Measurements from ENCODE around the gene SERPINE3. TPM values are rescaled to one million over a fixed set of nuclear protein-coding genes. Genes with fewer than 3 reads are reported as not detected.
A peak's percentile ranks its signal among the peaks of the same experiment; 100 is the strongest.

Gene SERPINE3
- total RNA-seq, result not detected
- not detected for polyA plus RNA-seq (ENCODE audit: insufficient read depth, low read depth, low replicate concordance)
- long read RNA-seq, donor 1, result 0 reads
- long read RNA-seq, donor 2, result 0 reads
- long read RNA-seq, donor 3, result 0 reads
- long read RNA-seq, donor 4, result 0 reads
- long read RNA-seq, donor 5, result 0 reads
- long read RNA-seq, donor 6, result 0 reads
- long read RNA-seq, donor 7, partial matches to known transcripts, result 0 of 1 reads
- long read RNA-seq, donor 7, other reads (novel, unspliced or antisense), result 1 of 1 reads
- long read RNA-seq, donor 8, result 0 reads
- long read RNA-seq, donor 9, result 0 reads
- long read RNA-seq, donor 10, result 0 reads

DNA sequence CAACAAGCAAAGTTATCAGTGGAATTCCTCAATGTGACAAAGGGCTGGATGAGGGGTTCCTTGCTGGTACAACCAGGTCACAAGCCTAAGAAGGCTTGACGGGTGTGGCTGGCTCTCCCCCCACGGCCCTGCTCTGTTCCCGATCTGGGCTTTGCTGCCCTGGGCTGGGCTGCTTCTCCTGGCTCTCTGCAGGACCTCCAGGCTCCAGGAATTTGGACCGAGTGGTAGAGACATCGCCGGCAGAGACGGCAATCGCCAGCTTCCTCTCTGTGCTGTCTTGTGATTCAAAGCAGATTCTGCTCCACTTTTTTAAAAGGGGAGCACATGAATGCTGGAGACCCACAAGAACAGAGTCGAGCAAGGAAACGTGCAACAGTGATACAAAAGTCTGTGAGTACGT lies at the start of gene SERPINE3:
Gene SERPINE3 (plus strand): TSS at position 338 of the 400 bp plus-strand sequence. CDS start 1,401 bp downstream, outside the sequence.
- Histone ChIP-seq H3K9ac (ENCODE audit: low read length in 3 of 3) (no peak within 1 kb of the TSS), H3K4me1 (ENCODE audit: control insufficient read depth in 2 of 3, insufficient read depth in 2 of 3, low read depth in 1 of 3, low read length in 3 of 3) (peaks cover 0 to 4% (median 0%) of the 10 kb centered on the region in 3 donors), H3K36me3 (ENCODE audit: control insufficient read depth in 2 of 3, insufficient read depth in 3 of 3, low read length in 3 of 3) (no peaks in the 10 kb centered on the region), H3K27ac (ENCODE audit: low read depth in 2 of 2, low read length in 2 of 2) (no peak within 1 kb of the TSS), H3K4me3 (ENCODE audit: low read length in 3 of 3) (no peak within 1 kb of the TSS), H3K9me3 (ENCODE audit: control insufficient read depth in 2 of 3, insufficient read depth in 1 of 3, low read length in 3 of 3) (no peaks in the 10 kb centered on the region), H3K27me3 (ENCODE audit: control insufficient read depth, insufficient read depth, low read length) (no peaks in the 10 kb centered on the region)
- FAIRE-seq (no peak), DNase-seq (no peak)
- intact Hi-C loops (cut with DNase I), result no loop called here
- TF ChIP-seq, protein P1, sequence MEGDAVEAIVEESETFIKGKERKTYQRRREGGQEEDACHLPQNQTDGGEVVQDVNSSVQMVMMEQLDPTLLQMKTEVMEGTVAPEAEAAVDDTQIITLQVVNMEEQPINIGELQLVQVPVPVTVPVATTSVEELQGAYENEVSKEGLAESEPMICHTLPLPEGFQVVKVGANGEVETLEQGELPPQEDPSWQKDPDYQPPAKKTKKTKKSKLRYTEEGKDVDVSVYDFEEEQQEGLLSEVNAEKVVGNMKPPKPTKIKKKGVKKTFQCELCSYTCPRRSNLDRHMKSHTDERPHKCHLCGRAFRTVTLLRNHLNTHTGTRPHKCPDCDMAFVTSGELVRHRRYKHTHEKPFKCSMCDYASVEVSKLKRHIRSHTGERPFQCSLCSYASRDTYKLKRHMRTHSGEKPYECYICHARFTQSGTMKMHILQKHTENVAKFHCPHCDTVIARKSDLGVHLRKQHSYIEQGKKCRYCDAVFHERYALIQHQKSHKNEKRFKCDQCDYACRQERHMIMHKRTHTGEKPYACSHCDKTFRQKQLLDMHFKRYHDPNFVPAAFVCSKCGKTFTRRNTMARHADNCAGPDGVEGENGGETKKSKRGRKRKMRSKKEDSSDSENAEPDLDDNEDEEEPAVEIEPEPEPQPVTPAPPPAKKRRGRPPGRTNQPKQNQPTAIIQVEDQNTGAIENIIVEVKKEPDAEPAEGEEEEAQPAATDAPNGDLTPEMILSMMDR (IDR thresholded peaks at IDR 0.05; ENCODE audit: borderline replicate concordance, extremely low read depth, insufficient read depth), result no peak

DNA sequence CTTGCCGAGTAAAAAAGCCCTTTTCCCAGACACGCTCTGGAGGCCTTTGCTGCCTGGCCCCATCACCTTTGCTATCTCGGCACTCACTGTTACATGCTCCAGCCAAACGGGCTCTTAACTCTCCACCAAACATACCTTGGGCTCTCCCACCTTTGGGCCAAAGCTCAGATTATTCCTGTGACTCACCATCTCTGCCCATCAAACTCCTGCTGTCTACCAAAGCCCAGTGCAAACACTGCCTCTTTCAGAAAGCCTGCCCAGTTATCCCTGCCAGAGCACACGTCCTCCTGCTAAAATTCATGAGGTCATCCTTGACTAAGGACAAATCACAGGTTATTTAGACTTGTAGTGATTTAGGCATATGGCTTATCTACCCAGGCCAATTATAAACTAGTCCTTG lies 48.1 kb upstream of the SERPINE3 start:
- TF ChIP-seq, protein P1 (IDR thresholded peaks at IDR 0.05; ENCODE audit: borderline replicate concordance, extremely low read depth, insufficient read depth), result no peak
- Histone ChIP-seq H3K9ac (ENCODE audit: low read length in 3 of 3) (no peak overlapping the region), H3K4me1 (ENCODE audit: control insufficient read depth in 2 of 3, insufficient read depth in 2 of 3, low read depth in 1 of 3, low read length in 3 of 3) (no peaks in the 10 kb centered on the region), H3K4me3 (ENCODE audit: low read length in 3 of 3) (no peak overlapping the region), H3K36me3 (ENCODE audit: control insufficient read depth in 2 of 3, insufficient read depth in 3 of 3, low read length in 3 of 3) (no peaks in the 10 kb centered on the region), H3K27ac (ENCODE audit: low read depth in 2 of 2, low read length in 2 of 2) (no peak overlapping the region), H3K27me3 (ENCODE audit: control insufficient read depth, insufficient read depth, low read length) (no peaks in the 10 kb centered on the region), H3K9me3 (ENCODE audit: control insufficient read depth in 2 of 3, insufficient read depth in 1 of 3, low read length in 3 of 3) (no peaks in the 10 kb centered on the region)
- DNase-seq, result no peak
- intact Hi-C loops (cut with DNase I), result no loop called here
- FAIRE-seq, result no peak

DNA sequence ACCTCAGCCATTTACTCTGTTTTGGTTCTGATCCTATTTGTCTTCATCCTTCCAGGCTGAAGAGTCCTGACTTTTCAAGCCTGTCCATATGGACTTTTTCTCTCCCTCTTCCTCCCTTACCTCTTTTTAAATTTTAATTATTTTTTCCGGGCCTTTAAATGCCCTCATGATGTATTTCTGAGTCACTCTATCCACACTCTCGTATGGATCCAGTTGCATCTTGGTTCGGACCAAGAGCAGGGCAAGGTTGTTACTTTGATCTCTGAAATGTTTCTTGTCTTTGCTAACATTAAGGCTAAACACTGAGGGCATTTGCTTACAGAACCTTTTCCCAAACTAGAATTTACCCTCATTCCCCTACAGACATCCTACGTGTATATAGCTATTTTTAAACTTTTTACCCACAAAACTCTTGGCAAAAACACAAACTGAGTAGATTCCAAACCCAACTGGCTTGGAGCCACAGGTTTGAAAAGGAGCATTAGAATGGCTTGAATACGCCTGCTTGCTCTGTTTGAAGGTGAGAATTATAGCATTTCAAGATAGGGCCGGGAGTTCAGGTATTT lies 47.4 kb upstream of the SERPINE3 start:
- no peak overlapping the region for H3K27ac ChIP-seq (ENCODE audit: low read depth in 2 of 2, low read length in 2 of 2)
- no peak for FAIRE-seq

More for the DNA sequence above, 47.4 kb upstream of the SERPINE3 start:
- DNase-seq, result peak in 1 of 5 donors; percentile 64
- Histone ChIP-seq H3K9me3 (ENCODE audit: control insufficient read depth in 2 of 3, insufficient read depth in 1 of 3, low read length in 3 of 3) (no peaks in the 10 kb centered on the region), H3K4me1 (ENCODE audit: control insufficient read depth in 2 of 3, insufficient read depth in 2 of 3, low read depth in 1 of 3, low read length in 3 of 3) (no peaks in the 10 kb centered on the region), H3K36me3 (ENCODE audit: control insufficient read depth in 2 of 3, insufficient read depth in 3 of 3, low read length in 3 of 3) (no peaks in the 10 kb centered on the region), H3K4me3 (ENCODE audit: low read length in 3 of 3) (no peak overlapping the region), H3K27me3 (ENCODE audit: control insufficient read depth, insufficient read depth, low read length) (no peaks in the 10 kb centered on the region), H3K9ac (ENCODE audit: low read length in 3 of 3) (no peak overlapping the region)
- intact Hi-C loops (cut with DNase I), result no loop called here
- TF ChIP-seq, protein P1 (IDR thresholded peaks at IDR 0.05; ENCODE audit: borderline replicate concordance, extremely low read depth, insufficient read depth), result no peak
